Left renal pelvis (tissue), 4 donors: ENCODE results near the gene AP1G1. TPM values are rescaled to one million over a fixed set of nuclear protein-coding genes. Genes with fewer than 3 reads are reported as not detected.
"Not testable (repeated sequence)": the region's sequence is repeated elsewhere in the genome, so short reads cannot be mapped to it uniquely, and the experiment has no call there.

Experiments used
- DNase-seq, 4 donors: peaks; one replicate each; pipeline ENCODE4 v3.0.0-alpha.2; 2013; ENCODE audit warnings: low read depth in 4 of 4, low spot score in 3 of 4
- polyA plus RNA-seq, 4 donors: library from polyadenylated mRNA; unstranded; fragments of 120-200 nt; gene quantifications; one replicate each; pipeline ENCODE4 v1.2.1, GENCODE V29; 2013; ENCODE audit not compliant: insufficient read length in 4 of 4

The AP1G1 gene
- polyA plus RNA-seq, 4 donors, result 46.7 to 92.8 (median 87.3) TPM

- DNase-seq, result no peak
Measured at GRCh38 chr16:71709229-71709781, 99.3 kb downstream of the AP1G1 start.

GRCh38 chr16:71708696-71709095 is 99.9 kb downstream of the AP1G1 start:
- no peak for DNase-seq

- no peak for DNase-seq
Measured at GRCh38 chr16:71707199-71707598, 101.4 kb downstream of the AP1G1 start.

GRCh38 chr16:71706046-71706445 is 102.6 kb downstream of the AP1G1 start:
- DNase-seq, result no peak

GRCh38 chr16:71703333-71703732 is 105.3 kb downstream of the AP1G1 start:
- no peak for DNase-seq

- no peak for DNase-seq
Measured at GRCh38 chr16:71700831-71701230, 107.8 kb downstream of the AP1G1 start.

GRCh38 chr16:71698491-71698890 is 110.1 kb downstream of the AP1G1 start:
- DNase-seq, result no peak

- DNase-seq, result no peak
Measured at GRCh38 chr16:71693164-71693563, 115.5 kb downstream of the AP1G1 start.

- no peak for DNase-seq
Measured at GRCh38 chr16:71689901-71690300, 118.7 kb downstream of the AP1G1 start.

GRCh38 chr16:71687861-71688260 is 120.8 kb downstream of the AP1G1 start:
- no peak for DNase-seq

GRCh38 chr16:71684280-71684679 is 124.4 kb downstream of the AP1G1 start:
- DNase-seq, result not testable (repeated sequence)

- no peak for DNase-seq
Measured at GRCh38 chr16:71681360-71681759, 127.3 kb downstream of the AP1G1 start.

Other genes starting within 250 kb of the AP1G1 start
- under 1 TPM; 0.05 to 0.19 (median 0.08) TPM for gene TAT, start 231.7 kb downstream of the AP1G1 start, polyA plus RNA-seq
- gene MARVELD3, start 182.7 kb downstream of the AP1G1 start, polyA plus RNA-seq, result 10 to 100 TPM in 3 of 4 donors, under 1 TPM in 1; 0.67 to 17.8 (median 12.1) TPM
- gene PHLPP2, start 84.1 kb downstream of the AP1G1 start, polyA plus RNA-seq, result 10 to 100 TPM in 2 of 4 donors, 1 to 10 TPM in 2; 8.8 to 11.8 (median 10.0) TPM
- gene ATXN1L, start 37.1 kb upstream of the AP1G1 start, polyA plus RNA-seq, result 10 to 100 TPM; 30.9 to 36.0 (median 35.0) TPM
- 10 to 100 TPM; 17.5 to 25.7 (median 23.8) TPM for gene ZNF821, start 75.3 kb upstream of the AP1G1 start, polyA plus RNA-seq
- gene IST1, start 86.7 kb upstream of the AP1G1 start, polyA plus RNA-seq, result 100 to 1,000 TPM; 235 to 313 (median 299) TPM
- under 1 TPM; 0.06 to 0.15 (median 0.09) TPM for gene PKD1L3, start 191.6 kb upstream of the AP1G1 start, polyA plus RNA-seq
- 10 to 100 TPM; 11.1 to 19.8 (median 15.3) TPM for gene DHODH, start 199.9 kb upstream of the AP1G1 start, polyA plus RNA-seq
- 1 to 10 TPM in 2 of 4 donors, under 1 TPM in 2; 0.42 to 2.5 (median 1.0) TPM for gene HP, start 245.7 kb upstream of the AP1G1 start, polyA plus RNA-seq